GM18508 (cell line): ENCODE measurements around the gene NNT.
A peak's percentile ranks its signal among the peaks of the same experiment; 100 is the strongest.
"Not testable (repeated sequence)": the region's sequence is repeated elsewhere in the genome, so short reads cannot be mapped to it uniquely, and the experiment has no call there.

ENCODE experiments used
- ATAC-seq: cut with Tn5 transposase; IDR thresholded peaks from one replicate; pipeline ENCODE4 v1.9.1; 2021; ENCODE audit warnings: moderate number of reproducible peaks; ENCODE audit not compliant: insufficient read depth, unreplicated experiment

NNT gene

DNA sequence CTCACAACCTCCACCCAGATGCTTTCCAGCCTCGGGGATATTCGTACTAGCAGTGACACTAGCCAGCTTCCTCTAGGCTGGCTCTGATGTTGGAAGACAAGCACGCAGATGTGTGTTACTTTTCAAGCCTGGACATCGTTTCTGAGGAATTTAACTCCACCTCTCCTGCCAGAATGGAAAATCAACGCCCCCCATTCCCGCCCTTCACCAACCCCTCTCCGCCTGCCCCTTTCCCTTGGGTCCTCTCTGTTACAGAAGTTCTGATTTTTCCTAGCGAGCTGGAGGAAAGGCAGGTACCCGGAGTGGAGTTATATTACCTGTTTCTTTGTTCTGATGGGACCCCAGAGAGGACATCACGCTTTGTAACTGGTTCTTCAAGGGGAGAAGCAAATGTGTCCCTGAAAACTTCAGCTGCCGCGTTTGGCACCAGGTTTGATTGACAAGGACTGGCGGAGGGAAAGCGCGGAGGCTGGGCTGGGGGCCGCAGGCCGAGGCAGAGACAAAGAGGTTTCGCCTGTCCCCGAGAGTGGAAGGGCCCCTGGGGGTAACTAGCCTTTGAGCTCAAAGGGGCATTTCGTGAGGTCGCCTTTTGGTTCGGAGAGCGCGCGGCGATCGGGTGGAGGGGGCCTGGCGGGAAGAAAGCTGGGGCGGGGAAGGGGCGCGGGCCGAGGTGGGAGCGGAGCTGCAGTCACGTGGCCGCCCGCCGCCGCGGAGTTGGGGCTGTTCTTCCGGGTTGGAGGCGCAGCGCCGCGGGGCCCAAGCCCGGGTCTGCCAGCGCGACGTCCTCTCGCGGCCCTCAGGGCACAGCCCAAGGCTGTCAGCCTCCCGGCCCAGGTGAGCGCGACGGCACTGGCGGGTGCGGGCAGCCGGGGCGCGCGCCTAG, at the start of gene NNT:
Gene NNT, plus strand, starts transcription at position 720 of the 883 bp plus-strand sequence. CDS start 6,016 bp downstream, outside the sequence.
- peak; percentile 38 for ATAC-seq

DNA sequence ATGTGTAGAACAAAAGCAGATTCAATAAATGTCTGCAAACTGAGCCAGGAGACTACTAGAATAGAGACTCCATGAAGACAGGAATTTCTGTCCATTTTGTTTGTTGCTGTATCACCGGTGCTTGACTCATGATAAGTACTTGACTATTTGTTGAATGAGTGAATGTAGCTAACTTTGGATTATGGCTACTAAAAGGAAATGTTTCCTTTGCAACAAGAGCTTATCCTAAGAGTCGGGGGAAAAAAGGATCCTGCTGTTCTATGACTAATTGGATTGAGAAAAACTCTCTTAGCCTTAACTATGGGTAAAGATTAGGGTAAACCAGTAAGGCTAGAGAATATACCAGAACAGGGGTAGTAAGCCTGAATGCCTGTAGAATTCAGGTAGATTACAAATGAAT, 49.6 kb upstream of the NNT start:
- no peak for ATAC-seq

DNA sequence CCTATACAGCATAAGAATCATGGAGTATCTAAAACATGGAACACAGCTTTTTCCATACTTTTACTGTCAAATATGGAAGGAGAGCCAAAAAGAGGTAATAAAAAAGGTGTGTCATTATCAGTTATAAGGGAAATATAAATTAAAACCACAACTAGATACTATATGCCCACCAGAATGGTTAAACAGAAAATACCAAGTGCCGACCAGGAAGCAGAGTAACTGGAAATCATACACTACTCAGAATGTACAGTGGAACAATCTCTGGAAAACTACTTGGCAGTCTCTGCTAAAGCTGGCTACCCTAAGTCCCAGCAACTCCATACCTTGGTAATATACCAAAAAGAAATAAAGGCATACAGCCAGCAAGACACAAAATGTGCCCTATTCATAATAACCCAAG, 48.5 kb upstream of the NNT start:
- ATAC-seq, result no peak

DNA sequence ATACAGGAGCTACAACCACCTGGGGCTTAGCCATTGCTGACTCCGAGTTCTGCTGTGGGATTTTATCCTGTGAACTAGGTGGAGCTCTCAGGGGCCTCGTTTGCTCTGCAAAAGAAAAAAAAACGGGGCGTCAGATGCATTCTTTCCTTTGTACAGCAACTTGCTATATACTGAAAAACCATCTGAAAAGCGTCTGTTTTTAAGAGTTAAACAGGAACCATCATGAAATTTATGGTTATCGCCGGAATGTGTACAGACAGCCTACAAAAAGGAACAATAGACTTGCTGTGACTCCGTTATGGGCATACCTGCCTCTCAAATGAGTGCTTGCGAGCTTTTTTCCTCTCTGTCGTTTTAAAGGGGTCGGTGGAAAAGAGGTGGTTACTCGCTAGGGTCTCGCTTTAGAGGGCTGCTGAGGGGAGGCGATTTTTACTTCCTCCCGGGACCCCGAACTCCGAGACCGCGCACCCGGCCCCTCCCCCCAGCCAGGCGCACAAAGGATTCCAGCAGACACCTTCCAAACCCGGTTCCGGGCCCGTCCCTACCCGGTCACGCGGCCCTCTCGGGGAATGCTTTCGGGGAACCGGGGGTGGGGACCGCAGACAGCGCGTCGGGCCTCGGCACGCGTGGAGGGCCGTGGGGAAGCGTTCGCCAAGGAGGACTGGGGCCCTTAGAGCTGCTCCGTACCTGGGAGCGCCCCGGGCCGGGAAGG, 46.9 kb upstream of the NNT start:
- ATAC-seq, result peak; percentile 2

DNA sequence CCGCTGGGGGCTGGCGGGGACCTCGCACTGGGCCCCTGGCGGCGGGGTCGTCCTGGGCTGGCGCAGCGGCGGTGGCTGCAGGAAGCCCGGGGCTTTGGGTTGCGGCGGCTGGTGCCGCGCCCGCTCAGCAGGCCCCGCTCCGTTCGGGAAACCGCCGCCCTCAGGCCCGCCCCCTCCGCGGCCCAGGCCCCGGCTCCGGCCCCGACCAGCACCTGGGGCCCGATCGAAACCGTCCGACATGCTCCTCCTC, 46.4 kb upstream of the NNT start:
- peak; percentile 67 for ATAC-seq

DNA sequence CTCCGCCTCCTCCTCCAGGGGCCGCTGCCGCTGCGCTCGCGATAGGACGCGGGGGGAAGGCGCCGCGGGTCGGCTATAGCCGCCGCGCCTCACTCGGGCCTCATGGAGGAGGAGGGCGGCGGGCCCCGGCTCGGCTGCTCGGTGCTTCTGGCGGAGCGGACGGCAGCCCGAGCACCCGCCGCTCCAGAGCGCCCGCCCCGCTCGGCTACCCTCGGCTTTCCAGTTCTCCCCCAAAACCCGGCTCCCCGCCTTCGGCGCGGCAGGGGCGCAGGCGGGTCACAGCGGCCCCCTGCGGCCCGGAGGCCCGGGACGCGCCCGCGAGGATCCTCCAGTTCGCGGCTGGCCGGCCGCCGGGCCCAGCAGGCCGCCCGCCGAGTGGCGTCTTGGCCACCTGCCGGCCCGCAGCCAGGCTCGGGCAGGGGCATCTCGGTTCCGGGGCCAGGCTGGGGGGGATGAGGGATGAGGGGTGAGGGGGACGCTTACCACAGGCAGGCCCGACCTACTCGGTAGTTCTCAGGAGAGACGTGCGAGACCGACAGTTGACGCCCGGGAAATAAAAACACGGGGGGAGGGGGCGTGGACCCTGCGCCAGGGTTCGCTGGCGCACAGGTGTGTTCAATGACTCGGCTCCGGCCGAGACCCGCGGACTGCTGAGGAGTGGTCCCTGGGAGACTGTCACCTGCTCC, 46.0 kb upstream of the NNT start, which contains the start of gene PAIP1:
Gene PAIP1, minus strand, starts transcription at position 221 of the 686 bp plus-strand sequence. CDS start 231 bp downstream, outside the sequence.
- ATAC-seq, result peak; percentile 41

DNA sequence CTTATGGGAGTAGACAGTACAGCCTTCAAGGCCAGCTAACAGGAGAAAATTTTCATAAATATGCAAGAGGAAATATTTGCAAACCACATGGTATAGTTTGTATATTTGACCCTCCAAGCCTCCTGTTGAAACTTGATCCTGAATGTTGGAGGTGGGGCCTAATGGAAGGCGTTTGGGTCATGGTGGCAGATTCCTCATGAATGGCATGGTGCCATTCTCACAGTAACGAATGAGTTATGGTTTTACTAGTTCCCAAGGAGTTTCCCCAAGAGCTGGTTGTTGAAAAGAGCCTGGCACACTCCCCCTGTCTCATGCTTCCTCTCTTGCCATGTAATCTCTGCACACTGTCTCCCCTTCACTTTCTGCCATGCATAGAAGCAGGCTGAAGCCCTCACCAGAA, 42.9 kb upstream of the NNT start:
- no peak for ATAC-seq

DNA sequence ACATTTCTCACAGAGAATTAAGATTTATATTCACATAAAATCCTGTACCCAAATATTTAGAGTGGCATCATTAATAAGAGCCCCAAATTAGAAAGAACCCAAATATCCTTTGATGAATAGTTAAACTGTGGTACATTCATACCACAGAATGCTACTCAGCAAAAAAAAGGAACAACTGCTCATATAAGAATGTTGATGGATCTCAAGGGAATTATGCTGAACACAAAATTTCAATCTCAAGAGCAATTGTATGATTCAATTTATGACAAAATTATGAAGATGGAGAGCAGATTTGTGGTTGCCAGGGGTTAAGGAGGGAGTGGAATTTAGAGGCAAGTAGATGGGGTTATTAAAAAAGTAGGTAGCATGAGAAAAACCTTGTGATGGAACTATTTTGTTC, 41.6 kb upstream of the NNT start:
- no peak for ATAC-seq

DNA sequence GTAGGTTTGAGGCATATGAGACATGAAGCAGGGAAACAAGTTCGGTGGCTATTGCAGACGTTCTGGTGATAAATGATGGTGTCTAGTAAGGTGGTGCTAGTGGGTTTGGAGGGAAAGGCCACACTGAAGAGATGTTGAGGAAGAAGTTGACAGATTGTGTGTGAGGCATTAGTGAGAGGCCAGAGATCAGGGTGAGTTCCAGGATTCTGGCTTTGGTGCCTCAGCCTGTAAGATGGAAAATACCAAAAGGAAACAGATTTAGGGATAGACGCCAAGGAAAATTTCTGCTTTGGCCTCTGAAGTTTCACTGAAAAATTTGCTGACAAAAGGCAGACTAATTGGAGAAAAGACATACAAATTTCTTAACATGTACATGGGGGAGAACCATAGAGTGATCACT, 39.7 kb upstream of the NNT start:
- no peak for ATAC-seq

DNA sequence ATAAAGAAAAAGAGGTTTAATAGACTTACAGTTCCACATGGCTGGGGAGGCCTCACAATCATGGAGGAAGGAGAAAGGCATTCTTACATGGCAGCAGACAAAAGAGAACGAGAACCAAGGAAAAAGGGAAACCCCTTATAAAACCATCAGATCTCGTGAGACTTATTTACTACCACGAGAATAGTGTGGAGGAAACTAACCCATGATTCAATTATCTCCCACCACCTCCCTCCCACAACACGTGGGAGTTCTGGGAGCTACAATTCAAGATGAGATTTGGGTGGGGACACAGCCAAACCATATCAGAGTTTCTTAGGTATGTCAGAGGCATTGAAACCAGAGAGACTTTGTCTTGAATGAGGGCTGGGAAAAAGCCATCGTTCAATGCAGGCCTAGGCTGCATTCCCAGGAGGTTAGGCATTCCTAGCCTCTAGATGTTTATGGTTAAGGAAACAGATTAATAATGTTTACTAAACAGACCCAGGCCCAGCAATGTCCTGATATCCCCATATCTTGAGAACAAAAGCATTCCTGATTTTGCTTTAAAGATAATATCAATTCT, 38.6 kb upstream of the NNT start:
- ATAC-seq, result no peak

DNA sequence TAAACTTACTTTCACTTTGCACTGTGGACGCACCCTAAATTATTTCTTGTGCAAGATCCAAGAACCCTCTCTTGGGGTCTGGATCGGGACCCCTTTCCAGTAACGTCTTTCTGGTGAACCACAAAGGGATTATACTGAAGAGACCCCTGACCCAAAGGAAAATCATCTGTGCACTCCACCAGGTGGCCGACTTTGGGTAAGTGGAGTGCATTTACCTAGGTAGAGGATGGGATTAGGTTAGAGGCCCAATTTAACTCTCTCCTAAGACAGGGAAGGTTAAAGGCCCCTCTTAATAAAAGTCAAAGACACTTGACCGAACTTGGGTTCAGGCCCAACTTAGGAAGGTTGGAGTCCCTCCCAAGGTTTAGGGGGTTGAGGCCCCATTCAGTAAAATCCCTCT, 37.9 kb upstream of the NNT start:
- ATAC-seq, result no peak

DNA sequence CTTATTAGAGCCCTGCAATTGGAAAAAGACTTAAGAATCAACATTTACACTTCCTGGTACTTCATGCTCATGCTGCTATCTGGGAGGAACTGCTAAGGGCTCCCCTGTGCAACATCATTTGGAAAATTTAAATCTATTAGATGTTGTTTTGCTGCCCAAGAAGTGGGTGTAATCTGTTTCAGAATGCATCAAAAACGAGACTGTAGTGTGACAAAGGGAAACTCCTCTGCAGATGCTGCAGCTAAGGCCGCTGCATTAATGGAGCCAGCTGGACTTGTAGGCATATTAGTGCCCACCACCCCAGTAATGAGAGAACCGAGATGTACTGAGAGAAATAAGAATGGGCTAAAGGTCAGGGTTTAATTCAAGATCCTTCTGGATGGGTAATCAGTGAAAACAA, 35.0 kb upstream of the NNT start:
- no peak for ATAC-seq

DNA sequence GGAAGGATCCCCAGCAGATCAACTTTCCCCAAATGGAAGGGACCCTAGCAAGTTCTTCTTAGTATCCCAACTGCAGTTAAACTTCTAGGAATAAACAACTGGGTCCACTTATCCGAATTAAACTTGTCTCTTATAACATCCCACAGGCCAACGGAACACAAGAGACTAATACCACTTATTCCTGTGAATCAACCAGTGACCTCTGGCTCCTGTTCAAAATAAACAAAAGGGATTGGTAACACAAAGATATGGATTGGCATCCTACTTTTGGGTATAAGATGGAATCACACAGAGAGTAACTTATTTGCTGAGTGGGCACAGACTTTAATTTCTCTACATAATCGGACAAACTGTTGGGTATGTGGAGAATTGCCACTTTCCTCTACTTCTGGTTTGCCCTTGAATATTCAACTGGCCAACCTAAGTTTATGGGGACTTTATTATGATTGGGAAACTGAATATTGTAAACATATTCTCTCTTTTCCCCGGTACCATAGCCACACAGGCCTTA, 33.7 kb upstream of the NNT start:
- no peak for ATAC-seq

DNA sequence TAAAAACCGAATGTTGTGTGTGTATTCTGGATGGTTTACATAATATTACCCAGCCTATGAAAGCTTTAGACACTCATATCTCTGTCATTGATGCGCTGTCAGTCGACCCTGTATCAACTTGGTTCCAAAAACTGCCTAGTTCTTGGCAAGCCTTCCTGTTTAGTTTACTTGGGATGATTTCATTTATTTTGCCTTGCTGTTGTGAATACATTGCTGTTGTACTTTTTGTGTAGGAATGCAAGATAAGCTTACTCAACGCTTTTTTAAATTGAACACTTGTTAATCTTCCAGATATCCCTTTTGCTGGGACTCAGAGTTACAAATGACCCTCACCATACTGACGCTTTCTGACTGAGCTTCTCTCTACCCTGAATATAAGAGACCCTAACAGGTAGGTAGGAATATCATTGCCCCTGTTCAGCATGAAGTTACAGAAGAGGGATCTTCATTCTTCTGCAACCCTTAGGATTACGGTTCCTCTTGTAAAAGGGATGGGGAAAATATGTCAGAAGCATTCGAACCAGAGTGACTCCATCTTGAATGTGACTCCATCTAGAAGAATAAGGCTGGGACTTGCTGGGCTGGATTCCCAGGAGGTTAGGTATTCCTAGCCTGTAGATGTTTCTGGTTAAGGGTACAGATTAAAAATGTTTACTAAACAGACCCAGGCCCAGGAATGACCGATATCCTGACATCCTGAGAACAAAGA, 32.4 kb upstream of the NNT start:
- ATAC-seq, result no peak

DNA sequence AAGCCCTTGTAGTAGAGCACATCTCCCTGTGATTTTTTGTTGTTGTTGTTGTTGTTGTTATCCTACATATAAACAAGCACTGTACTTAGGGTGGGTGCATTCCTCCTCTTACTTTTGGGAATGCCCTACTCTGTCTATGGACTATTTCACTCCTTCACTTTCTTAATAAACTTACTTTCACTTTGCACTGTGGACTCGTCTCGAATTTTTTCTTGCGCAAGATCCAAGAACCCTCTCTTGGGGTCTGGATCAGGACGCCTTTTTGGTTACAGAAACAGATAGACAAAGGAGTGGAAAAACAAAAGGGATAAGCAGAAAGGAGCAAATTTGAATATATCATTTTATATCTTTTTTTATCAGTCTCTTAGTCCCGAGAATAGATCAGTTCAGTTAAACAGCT, 31.7 kb upstream of the NNT start:
- no peak for ATAC-seq

DNA sequence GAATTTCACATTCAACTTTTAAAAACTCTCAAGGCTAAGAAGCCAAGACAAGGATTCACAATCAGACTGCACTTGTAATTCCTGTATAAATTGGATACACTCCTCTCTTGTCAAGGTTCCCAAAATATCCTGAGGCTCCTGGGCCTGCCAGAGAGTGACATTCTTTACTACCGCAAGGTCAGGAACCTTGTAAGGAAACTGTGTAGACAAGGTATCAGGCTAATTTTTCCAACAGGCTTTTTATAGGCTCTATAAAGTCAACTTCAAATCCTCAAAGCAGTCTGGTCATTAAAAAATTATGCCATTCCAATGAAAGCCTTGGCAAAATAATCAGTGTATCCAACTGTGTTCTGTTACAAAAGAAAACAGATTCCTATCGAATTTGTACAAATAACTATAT, 30.6 kb upstream of the NNT start:
- ATAC-seq, result no peak

DNA sequence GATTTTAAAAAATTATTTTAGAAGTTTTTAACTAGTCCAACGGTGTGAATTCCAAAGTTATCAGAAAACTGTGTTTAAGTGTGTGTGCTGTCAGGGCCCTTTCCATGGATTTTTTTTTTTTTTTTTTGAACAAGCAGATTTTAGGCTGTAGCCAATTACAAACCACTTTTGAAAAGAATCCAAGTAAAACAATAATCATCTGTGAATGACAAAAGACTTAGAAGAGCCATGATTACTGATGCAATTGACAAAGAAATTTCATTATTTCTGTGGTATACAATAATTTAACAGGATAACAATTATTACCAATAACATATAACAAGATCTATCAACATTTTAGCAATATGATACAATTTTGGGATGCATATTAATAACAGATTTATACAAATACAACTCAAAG, 29.9 kb upstream of the NNT start:
- ATAC-seq, result no peak

DNA sequence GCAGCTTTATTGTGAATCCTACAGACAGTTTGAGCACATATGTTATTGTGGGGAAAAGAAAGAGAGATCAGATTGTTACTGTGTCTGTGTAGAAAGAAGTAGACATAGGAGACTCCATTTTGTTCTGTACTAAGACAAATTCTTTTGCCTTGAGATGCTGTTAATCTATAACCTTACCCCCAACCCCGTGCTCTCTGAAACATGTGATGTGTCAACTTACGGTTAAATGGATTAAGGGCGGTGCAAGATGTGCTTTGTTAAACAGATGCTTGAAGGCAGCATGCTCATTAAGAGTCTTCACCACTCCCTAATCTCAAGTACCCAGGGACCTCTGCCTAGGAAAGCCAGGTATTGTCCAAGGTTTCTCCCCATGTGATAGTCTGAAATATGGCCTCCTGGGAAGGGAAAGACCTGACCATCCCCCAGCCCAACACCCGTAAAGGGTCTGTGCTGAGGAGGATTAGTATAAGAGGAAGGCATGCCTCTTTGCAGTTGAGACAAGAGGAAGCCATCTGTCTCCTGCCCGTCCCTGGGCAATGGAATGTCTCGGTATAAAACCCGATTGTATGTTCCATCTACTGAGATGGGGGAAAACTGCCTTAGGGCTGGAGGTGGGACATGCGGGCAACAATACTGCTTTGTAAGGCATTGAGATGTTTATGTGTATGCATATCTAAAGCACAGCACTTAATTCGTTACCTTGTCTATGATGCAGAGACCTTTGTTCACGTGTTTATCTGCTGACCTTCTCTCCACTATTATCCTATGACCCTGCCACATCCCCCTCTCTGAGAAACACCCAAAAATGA, 22.4 kb upstream of the NNT start:
- not testable (repeated sequence) for ATAC-seq

DNA sequence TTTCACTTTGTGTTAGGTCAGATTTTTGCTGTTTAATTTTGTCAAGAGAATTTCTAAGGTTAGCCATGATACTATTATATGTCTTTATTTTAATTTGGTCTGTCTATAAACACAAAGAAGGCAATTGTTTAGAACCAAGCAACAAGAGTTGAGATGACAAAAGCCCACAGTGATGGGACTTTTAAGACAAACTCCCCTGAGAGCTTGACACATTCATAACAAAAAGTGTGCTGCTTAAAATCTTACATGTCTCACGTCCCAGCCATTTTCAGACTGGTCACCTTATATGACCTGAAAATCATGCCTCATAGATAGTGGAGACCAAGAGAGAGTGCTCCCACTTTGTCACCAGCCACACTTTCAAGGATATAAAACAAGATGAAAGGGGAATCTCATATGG, 21.6 kb upstream of the NNT start:
- ATAC-seq, result no peak
